ENCODE data around the gene MYO5C. TPM values are rescaled to one million over a fixed set of nuclear protein-coding genes. Genes with fewer than 3 reads are reported as not detected.

The MYO5C gene
- total and polyA plus RNA-seq, 2 of the 8 experiments (the other 6 are each of a cell fraction or from before 2014, with no cell fraction given), result 8.2 to 26.7 TPM

- H3K23ac ChIP-seq (ENCODE audit: insufficient read length), result no peak overlapping the region
- peaks cover 1 to 5% (median 3%) of the 10 kb centered on the region in 4 experiments; a peak in 4 of 7 replicates for H3K4me1 ChIP-seq (replicated peaks in 1 of 4; ENCODE audit: control insufficient read depth in 3 of 4, insufficient read depth in 4 of 4, low read length in 3 of 4)
- no peak overlapping the region for H3K18ac ChIP-seq (ENCODE audit: extremely low read depth, low read length)
- DNase-seq (ENCODE audit: low read depth in 1 of 2, low spot score in 2 of 2) (peak in 1 of 2 experiments; percentile 77), FAIRE-seq (peak; percentile 24)
- H2AFZ ChIP-seq (ENCODE audit: low read length), result no peak overlapping the region
- H2BK20ac ChIP-seq (ENCODE audit: low read length), result no peak overlapping the region
- H4K8ac ChIP-seq (ENCODE audit: extremely low read depth, insufficient read depth, low read length), result no peak overlapping the region
- peaks cover 13% of the 10 kb centered on the region for H3K23me2 ChIP-seq (ENCODE audit: low read depth, low read length)
- no peak overlapping the region for H2BK120ac ChIP-seq (replicated peaks; ENCODE audit: low read depth, low read length)
- 0 out of 4 replicates have a peak, but pooled peaks cover 0 to under 1% of the 10 kb centered on the region in 2 experiments for H3K79me2 ChIP-seq (ENCODE audit: control insufficient read depth in 1 of 2, insufficient read depth in 2 of 2, low read length in 2 of 2)
- peaks cover 0 to 8% (median 7%) of the 10 kb centered on the region in 4 experiments; a peak in 4 of 7 replicates for H3K27me3 ChIP-seq (replicated peaks in 1 of 4; ENCODE audit: control insufficient read depth in 3 of 4, extremely low read depth in 1 of 4, insufficient read depth in 3 of 4, low read length in 3 of 4)
- no peak overlapping the region for H3K14ac ChIP-seq (ENCODE audit: insufficient read length)
- no peak overlapping the region for H3K9ac ChIP-seq (replicated peaks in 1 of 4; ENCODE audit: extremely low read depth in 1 of 4, low read depth in 3 of 4, low read length in 3 of 4)
- no peak overlapping the region for H2BK5ac ChIP-seq (ENCODE audit: low read depth, low read length)
- TF ChIP-seq POU5F1 (IDR thresholded peaks at IDR 0.05; ENCODE audit: low read depth, low read length) (no peak), CTCF (IDR thresholded peaks at IDR 0.05; ENCODE audit: control extremely low read depth in 1 of 3, insufficient read depth in 1 of 3, low read depth in 1 of 3, low read length in 3 of 3) (peak; percentile 27 to 74 (median 66)), RAD21 (IDR thresholded peaks at IDR 0.05 in 1 of 2, conservative IDR thresholded peaks at IDR 0.05 in 1 of 2; ENCODE audit: low read depth in 2 of 2, low read length in 2 of 2) (peak; percentile 68 to 74)
- no peak overlapping the region for H3K4me3 ChIP-seq (ENCODE audit: extremely low read depth in 1 of 4, insufficient read depth in 2 of 4, low read depth in 3 of 4, low read length in 4 of 4)
- H2BK12ac ChIP-seq (ENCODE audit: low read depth, low read length), result no peak overlapping the region
- H4K91ac ChIP-seq (replicated peaks; ENCODE audit: insufficient read length, low read length), result no peak overlapping the region
- no peak overlapping the region for H3K27ac ChIP-seq (ENCODE audit: low read depth, low read length)
- H3K79me1 ChIP-seq (ENCODE audit: low read depth, low read length), result no peaks in the 10 kb centered on the region
- H3K4ac ChIP-seq (replicated peaks; ENCODE audit: insufficient read length, low read depth, low read length), result no peak overlapping the region
- no peak overlapping the region for H2BK15ac ChIP-seq (ENCODE audit: low read length)
- no peaks in the 10 kb centered on the region for H3K36me3 ChIP-seq (ENCODE audit: control insufficient read depth in 2 of 4, insufficient read depth in 4 of 4, low read length in 3 of 4)
- H4K20me1 ChIP-seq (replicated peaks in 1 of 2; ENCODE audit: control insufficient read depth in 1 of 2, insufficient read depth in 2 of 2, low read length in 2 of 2), result no peaks in the 10 kb centered on the region
- ChIA-PET POLR2A (ENCODE audit: partially characterized antibody) (no interaction called here), CTCF (ENCODE audit: partially characterized antibody) (interaction anchor here (0.6 to 13.2 kb wide), 27 partner anchors 10 to 550 kb away, joined by 3 to 189 read pairs (median 4); no protein-coding TSS in a partner anchor)
- H4K5ac ChIP-seq (ENCODE audit: insufficient read length, low read depth, low read length), result no peak overlapping the region
- H3K9me3 ChIP-seq (ENCODE audit: insufficient read depth in 2 of 2, low read depth in 1 of 2, low read length in 1 of 2), result no peaks in the 10 kb centered on the region
- H3K56ac ChIP-seq (replicated peaks; ENCODE audit: insufficient read length, low read depth, low read length), result no peak overlapping the region
- no peak overlapping the region for H3K4me2 ChIP-seq (ENCODE audit: insufficient read depth in 1 of 2, low read depth in 2 of 2, low read length in 2 of 2)
- H2AK5ac ChIP-seq (ENCODE audit: low read depth, low read length), result no peak overlapping the region
- WGBS, 2 experiments (ENCODE audit: extremely low coverage in 1 of 2, insufficient coverage in 1 of 2, insufficient read length in 1 of 2, insufficient replicate concordance in 2 of 2, low coverage in 1 of 2, low lambda C conversion rate in 2 of 2, missing lambda C conversion rate in 1 of 2), result 52% methylated on average over 2 of the region's 2 CpGs; no CpG with 5 or more reads in 1 of the 2 experiments
Observed at GRCh38 chr15:52183562-52184173, 111.9 kb downstream of the MYO5C start.

Data from H1 (cell line).